HEK293 (cell line): ENCODE results near the gene SH3BP5.
A peak's percentile ranks its signal among the peaks of the same experiment; 100 is the strongest.

Experiments
- CTCF ChIA-PET: fragments of 350-600 bp; formaldehyde crosslinking; extraction: SDS; loops from one replicate; lab custom pipeline; 2021; ENCODE audit warnings: antibody characterized with exemption; lab: Yijun Ruan, JAX
- POLR2A ChIA-PET: fragments of 300-600 bp; formaldehyde crosslinking; extraction: SDS; loops from one replicate; lab custom pipeline; 2020; ENCODE audit warnings: antibody characterized with exemption, inconsistent platforms; lab: Yijun Ruan, JAX
- H3K27ac ChIP-seq: fragments of 200-500 bp; sonication (Bioruptor generic); 2 replicates; pipeline ENCODE4 v1.5.1; 2014; ENCODE audit warnings: low read depth, low read length, control low read depth, inconsistent platforms; ENCODE audit errors: extremely low read depth
- H3K36me3 ChIP-seq, 2 experiments: fragments of 200-500 bp in 1 of 2; sonication (Bioruptor generic) in 1 of 2; 1 replicate in 1 of 2; 2 replicates in 1 of 2; pipeline ENCODE4 v1.5.1; 2014 to 2017; ENCODE audit warnings: inconsistent platforms in 2 of 2, low read length in 2 of 2; ENCODE audit not compliant: control insufficient read depth in 2 of 2, insufficient read depth in 1 of 2
- H3K4me1 ChIP-seq: fragments of 200-500 bp; sonication (Bioruptor generic); 2 replicates; pipeline ENCODE4 v1.5.1; 2014; ENCODE audit warnings: mild to moderate bottlenecking, low read length, inconsistent platforms; ENCODE audit not compliant: control insufficient read depth, insufficient read depth
- H3K4me3 ChIP-seq: 2 replicates; pipeline ENCODE4 v1.5.1; 2011; ENCODE audit warnings: low read depth, mild to moderate bottlenecking, control low read depth, low read length, moderate library complexity
- H3K9me3 ChIP-seq: fragments of 200-500 bp; sonication (Bioruptor generic); 2 replicates; pipeline ENCODE4 v1.5.1; 2014; ENCODE audit warnings: low read depth, low read length, inconsistent platforms; ENCODE audit not compliant: control insufficient read depth, insufficient read depth
- HOXA7 ChIP-seq: sonication (generic); formaldehyde crosslinking; IDR thresholded peaks from 2 replicates; pipeline ENCODE4 v1.8.1; 2022; ENCODE audit warnings: missing genetic modification reagents, borderline replicate concordance
- KLF1 ChIP-seq: fragments of 450-650 bp; formaldehyde crosslinking; IDR thresholded peaks from 2 replicates; pipeline ENCODE4 v1.5.1; 2016; ENCODE audit warnings: missing biosample characterization, missing genetic modification characterization
- PRDM1 ChIP-seq: fragments of 450-650 bp; formaldehyde crosslinking; IDR thresholded peaks from 2 replicates; pipeline ENCODE4; 2016; ENCODE audit warnings: missing biosample characterization, missing genetic modification characterization
- SCRT1 ChIP-seq: fragments of 450-650 bp; formaldehyde crosslinking; IDR thresholded peaks from 2 replicates; pipeline ENCODE4 v1.5.1; 2016; ENCODE audit warnings: missing biosample characterization, missing genetic modification characterization, borderline replicate concordance
- SCRT2 ChIP-seq: fragments of 450-650 bp; formaldehyde crosslinking; IDR thresholded peaks from 2 replicates; pipeline ENCODE4 v1.5.1; 2016; ENCODE audit warnings: missing biosample characterization, missing genetic modification characterization
- SETDB1 ChIP-seq: IDR thresholded peaks from one replicate; pipeline ENCODE4 v1.6.1; 2017; ENCODE audit warnings: mild to moderate bottlenecking, low read length, moderate library complexity, mixed read lengths; ENCODE audit not compliant: insufficient read length
- SP3 ChIP-seq: fragments of 450-650 bp; formaldehyde crosslinking; IDR thresholded peaks from 2 replicates; pipeline ENCODE4 v1.5.1; 2016; ENCODE audit warnings: missing biosample characterization, missing genetic modification characterization
- WT1 ChIP-seq: fragments of 450-650 bp; formaldehyde crosslinking; IDR thresholded peaks from 2 replicates; pipeline ENCODE4 v1.5.1; 2016; ENCODE audit warnings: missing biosample characterization, missing genetic modification characterization
- ZBTB20 ChIP-seq: fragments of 450-650 bp; formaldehyde crosslinking; IDR thresholded peaks from 2 replicates; pipeline ENCODE4 v1.5.1; 2016; ENCODE audit warnings: missing biosample characterization, missing genetic modification characterization
- ZBTB48 ChIP-seq: fragments of 450-650 bp; formaldehyde crosslinking; IDR thresholded peaks from 2 replicates; pipeline ENCODE4 v1.5.1; 2016; ENCODE audit warnings: missing biosample characterization, missing genetic modification characterization
- ZBTB8A ChIP-seq: fragments of 450-650 bp; formaldehyde crosslinking; IDR thresholded peaks from 2 replicates; pipeline ENCODE4 v1.5.1; 2016; ENCODE audit warnings: missing biosample characterization, missing genetic modification characterization
- ZIC2 ChIP-seq: fragments of 450-650 bp; formaldehyde crosslinking; IDR thresholded peaks from 2 replicates; pipeline ENCODE4 v1.5.1; 2016; ENCODE audit warnings: missing biosample characterization, missing genetic modification characterization
- ZNF114 ChIP-seq: fragments of 450-650 bp; formaldehyde crosslinking; IDR thresholded peaks from 2 replicates; pipeline ENCODE4 v1.5.0; 2017; ENCODE audit warnings: missing biosample characterization, missing genetic modification characterization
- ZNF140 ChIP-seq: fragments of 450-650 bp; formaldehyde crosslinking; IDR thresholded peaks from 2 replicates; pipeline ENCODE4 v1.5.1; 2016; ENCODE audit warnings: missing biosample characterization, missing genetic modification characterization
- ZNF169 ChIP-seq: fragments of 450-650 bp; formaldehyde crosslinking; IDR thresholded peaks from 2 replicates; pipeline ENCODE4 v1.5.1; 2016; ENCODE audit warnings: missing biosample characterization, missing genetic modification characterization
- ZNF292 ChIP-seq: fragments of 450-650 bp; formaldehyde crosslinking; IDR thresholded peaks from 2 replicates; pipeline ENCODE4 v1.5.1; 2016; ENCODE audit warnings: low read depth, missing biosample characterization, missing genetic modification characterization, borderline replicate concordance
- ZNF350 ChIP-seq: fragments of 450-650 bp; formaldehyde crosslinking; IDR thresholded peaks from 2 replicates; pipeline ENCODE4 v1.5.0; 2017; ENCODE audit warnings: missing biosample characterization, mild to moderate bottlenecking, missing genetic modification characterization
- ZNF404 ChIP-seq: fragments of 450-650 bp; formaldehyde crosslinking; IDR thresholded peaks from 2 replicates; pipeline ENCODE4 v1.5.1; 2017; ENCODE audit warnings: missing biosample characterization, missing genetic modification characterization
- ZNF426 ChIP-seq: fragments of 450-650 bp; formaldehyde crosslinking; IDR thresholded peaks from 2 replicates; pipeline ENCODE4 v1.5.1; 2017; ENCODE audit warnings: missing biosample characterization, missing genetic modification characterization, mild to moderate bottlenecking, inconsistent platforms, moderate library complexity
- ZNF514 ChIP-seq: fragments of 450-650 bp; formaldehyde crosslinking; IDR thresholded peaks from 2 replicates; pipeline ENCODE4 v1.5.1; 2016; ENCODE audit warnings: missing biosample characterization, missing genetic modification characterization
- ZNF529 ChIP-seq: fragments of 450-650 bp; formaldehyde crosslinking; IDR thresholded peaks from 2 replicates; pipeline ENCODE4 v1.5.1; 2017; ENCODE audit warnings: missing genetic modification characterization, missing biosample characterization; ENCODE audit not compliant: insufficient replicate concordance
- ZNF558 ChIP-seq: fragments of 450-650 bp; formaldehyde crosslinking; IDR thresholded peaks from 2 replicates; pipeline ENCODE4 v1.5.1; 2016; ENCODE audit warnings: missing biosample characterization, missing genetic modification characterization
- ZNF561 ChIP-seq: fragments of 450-650 bp; IDR thresholded peaks from 2 replicates; pipeline ENCODE4 v1.5.1; 2018; ENCODE audit warnings: missing biosample characterization, missing genetic modification characterization, borderline replicate concordance
- ZNF600 ChIP-seq: fragments of 450-650 bp; formaldehyde crosslinking; IDR thresholded peaks from 2 replicates; pipeline ENCODE4 v1.5.1; 2016; ENCODE audit warnings: missing biosample characterization, missing genetic modification characterization
- ZNF658 ChIP-seq: fragments of 450-650 bp; formaldehyde crosslinking; IDR thresholded peaks from 2 replicates; pipeline ENCODE4; 2016; ENCODE audit warnings: missing biosample characterization, missing genetic modification characterization
- ZNF670 ChIP-seq: fragments of 450-650 bp; formaldehyde crosslinking; IDR thresholded peaks from 2 replicates; pipeline ENCODE4 v1.5.1; 2016; ENCODE audit warnings: missing biosample characterization, missing genetic modification characterization, low read depth
- ZNF707 ChIP-seq: fragments of 450-650 bp; formaldehyde crosslinking; IDR thresholded peaks from 2 replicates; pipeline ENCODE4 v1.5.1; 2016; ENCODE audit warnings: missing biosample characterization, missing genetic modification characterization
- ZNF747 ChIP-seq: fragments of 450-650 bp; formaldehyde crosslinking; IDR thresholded peaks from 2 replicates; pipeline ENCODE4 v1.5.1; 2016; ENCODE audit warnings: missing biosample characterization, missing genetic modification characterization
- ZNF785 ChIP-seq: fragments of 450-650 bp; formaldehyde crosslinking; IDR thresholded peaks from 2 replicates; pipeline ENCODE4 v1.5.1; 2016; ENCODE audit warnings: missing biosample characterization, missing genetic modification characterization
- ZNF837 ChIP-seq: fragments of 450-650 bp; formaldehyde crosslinking; IDR thresholded peaks from 2 replicates; pipeline ENCODE4 v1.5.1; 2016; ENCODE audit warnings: missing biosample characterization, missing genetic modification characterization
- TF ChIP-seq, protein P1 (sequence below): fragments of 450-650 bp; formaldehyde crosslinking; IDR thresholded peaks from 2 replicates; pipeline ENCODE4 v1.5.1; 2017; ENCODE audit warnings: missing biosample characterization, missing genetic modification characterization
- TF ChIP-seq, protein P2 (sequence below): fragments of 450-650 bp; formaldehyde crosslinking; IDR thresholded peaks from 2 replicates; pipeline ENCODE4 v1.5.1; 2016; ENCODE audit warnings: missing biosample characterization, missing genetic modification characterization

SH3BP5 gene

DNA sequence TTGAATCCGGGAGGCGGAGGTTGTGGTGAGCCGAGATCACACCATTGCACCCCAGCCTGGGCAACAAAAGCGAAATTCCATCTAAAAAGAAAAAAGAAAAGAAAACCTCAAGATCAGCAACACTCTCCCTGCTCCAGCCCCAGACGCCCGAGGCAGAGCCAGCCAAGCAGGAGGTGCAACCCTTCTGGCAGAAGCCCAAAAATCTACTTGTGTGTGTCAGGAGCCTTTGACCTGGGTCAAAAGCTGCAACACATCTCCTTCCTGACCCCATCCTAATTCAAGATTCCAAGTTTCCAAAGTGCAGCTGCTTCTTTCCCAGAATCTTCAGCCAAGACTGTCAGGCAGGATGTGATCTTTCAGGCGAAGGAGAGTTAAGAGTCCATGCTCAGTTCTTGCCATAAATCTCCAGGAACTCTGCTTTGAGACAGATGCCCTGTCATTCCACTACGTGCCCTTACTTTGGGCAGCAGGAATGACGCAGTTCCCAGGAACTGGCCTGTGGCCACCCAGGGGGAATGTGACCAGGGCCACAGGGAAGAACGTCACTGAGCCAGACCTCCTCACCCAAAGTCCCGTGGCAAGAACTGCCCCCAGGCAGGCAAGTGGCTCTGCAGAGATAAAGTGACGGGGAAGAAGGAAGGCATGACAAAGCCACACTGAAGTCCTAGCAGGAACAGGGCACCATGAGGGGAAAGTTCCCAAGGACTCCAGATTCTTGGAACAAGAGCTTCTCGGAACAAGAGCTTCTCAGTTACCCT, 39.4 kb downstream of the SH3BP5 start:
- no peak overlapping the region for H3K27ac ChIP-seq
- ChIA-PET POLR2A (no interaction called here), CTCF (interaction anchor here (1.2 to 1.3 kb wide), 2 partner anchors 15 to 25 kb away, joined by 3 to 7 read pairs; no protein-coding TSS in a partner anchor)
- H3K9me3 ChIP-seq: no peaks in the 10 kb centered on the region
- no peaks in the 10 kb centered on the region for H3K36me3 ChIP-seq
- no peak for TF ChIP-seq KLF1 (tag by site-specific recombination)
- TF ChIP-seq ZNF114 (tag by site-specific recombination): no peak
- TF ChIP-seq ZNF561 (tag by site-specific recombination): no peak
- no peak for TF ChIP-seq ZNF514
- TF ChIP-seq PRDM1: no peak
- no peak for TF ChIP-seq ZBTB8A (tag by site-specific recombination)
- TF ChIP-seq ZNF658: no peak
- TF ChIP-seq, protein P1, sequence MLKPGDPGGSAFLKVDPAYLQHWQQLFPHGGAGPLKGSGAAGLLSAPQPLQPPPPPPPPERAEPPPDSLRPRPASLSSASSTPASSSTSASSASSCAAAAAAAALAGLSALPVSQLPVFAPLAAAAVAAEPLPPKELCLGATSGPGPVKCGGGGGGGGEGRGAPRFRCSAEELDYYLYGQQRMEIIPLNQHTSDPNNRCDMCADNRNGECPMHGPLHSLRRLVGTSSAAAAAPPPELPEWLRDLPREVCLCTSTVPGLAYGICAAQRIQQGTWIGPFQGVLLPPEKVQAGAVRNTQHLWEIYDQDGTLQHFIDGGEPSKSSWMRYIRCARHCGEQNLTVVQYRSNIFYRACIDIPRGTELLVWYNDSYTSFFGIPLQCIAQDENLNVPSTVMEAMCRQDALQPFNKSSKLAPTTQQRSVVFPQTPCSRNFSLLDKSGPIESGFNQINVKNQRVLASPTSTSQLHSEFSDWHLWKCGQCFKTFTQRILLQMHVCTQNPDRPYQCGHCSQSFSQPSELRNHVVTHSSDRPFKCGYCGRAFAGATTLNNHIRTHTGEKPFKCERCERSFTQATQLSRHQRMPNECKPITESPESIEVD: no peak
- TF ChIP-seq ZNF747 (tag by site-specific recombination): no peak
- no peak for TF ChIP-seq SETDB1
- TF ChIP-seq ZNF558 (tag by site-specific recombination): no peak
- no peak for TF ChIP-seq ZNF140 (tag by site-specific recombination)
- no peak for TF ChIP-seq ZNF707 (tag by site-specific recombination)
- TF ChIP-seq ZNF529: no peak
- peaks cover 5% of the 10 kb centered on the region for H3K4me1 ChIP-seq
- no peak overlapping the region for H3K4me3 ChIP-seq

DNA sequence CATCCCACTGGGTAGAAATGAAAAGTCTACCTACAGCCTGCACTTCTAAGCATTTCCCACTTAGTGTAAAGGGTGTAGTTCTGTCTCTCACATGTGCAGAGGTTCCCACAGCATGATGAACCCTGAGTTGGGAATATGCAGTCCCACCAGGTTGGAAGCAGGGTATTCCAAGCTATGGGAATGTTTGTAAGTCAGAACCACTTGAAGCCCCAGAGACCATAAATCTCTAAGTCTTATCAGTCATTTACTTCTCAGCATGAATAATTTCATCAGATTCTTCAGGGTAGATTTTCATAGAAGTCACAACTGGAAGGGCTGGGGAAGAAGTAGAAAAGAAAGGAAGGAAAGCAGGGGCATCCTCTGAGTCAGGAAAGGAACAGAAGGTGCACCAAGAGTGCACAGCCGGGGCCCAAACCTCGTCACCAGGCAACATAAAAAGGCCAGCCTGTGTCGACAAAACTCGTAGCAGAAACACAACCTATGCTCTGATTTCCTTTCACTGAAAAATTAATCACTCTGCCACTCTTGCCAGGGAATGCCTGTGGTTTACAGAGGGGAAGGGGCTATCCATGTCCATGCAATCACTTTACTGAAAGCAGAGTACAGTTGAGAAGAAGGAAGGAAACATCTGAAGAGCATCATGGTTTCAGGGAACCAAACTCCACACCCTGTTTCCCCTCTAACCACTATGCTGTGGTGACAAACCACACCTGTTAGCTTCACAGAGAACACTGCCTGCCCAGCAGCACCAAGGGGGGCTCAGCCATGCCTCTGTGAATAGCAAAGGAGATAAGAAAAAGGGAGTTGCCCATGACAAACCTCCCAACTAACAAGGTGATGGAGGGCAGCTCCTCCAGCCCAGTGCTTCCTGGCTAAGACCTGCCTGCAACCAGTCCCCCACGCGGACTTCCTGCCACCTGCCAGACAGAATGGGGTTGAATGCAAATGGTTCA, 40.5 kb downstream of the SH3BP5 start:
- CTCF ChIA-PET: interaction anchor here (0.6 to 1.3 kb wide), 3 partner anchors 16 to 243 kb away, joined by 3 to 7 read pairs (median 4); no protein-coding TSS in a partner anchor
- POLR2A ChIA-PET: interaction anchor here (0.6 kb wide), 1 partner anchor 13 kb away, joined by 3 read pairs; no protein-coding TSS in a partner anchor
- H3K36me3 ChIP-seq: no peaks in the 10 kb centered on the region
- H3K4me3 ChIP-seq: no peak overlapping the region
- H3K4me1 ChIP-seq: peaks cover 5% of the 10 kb centered on the region
- H3K9me3 ChIP-seq: no peaks in the 10 kb centered on the region
- H3K27ac ChIP-seq: no peak overlapping the region
- no peak for TF ChIP-seq HOXA7 (CRISPR knock-in tag)
- no peak for TF ChIP-seq ZNF670 (tag by site-specific recombination)
- TF ChIP-seq ZNF837 (tag by site-specific recombination): no peak
- no peak for TF ChIP-seq ZNF785 (tag by site-specific recombination)
- peak; percentile 40; the same call in 1 of the 2 replicates for TF ChIP-seq KLF1 (tag by site-specific recombination)
- TF ChIP-seq, protein P2, sequence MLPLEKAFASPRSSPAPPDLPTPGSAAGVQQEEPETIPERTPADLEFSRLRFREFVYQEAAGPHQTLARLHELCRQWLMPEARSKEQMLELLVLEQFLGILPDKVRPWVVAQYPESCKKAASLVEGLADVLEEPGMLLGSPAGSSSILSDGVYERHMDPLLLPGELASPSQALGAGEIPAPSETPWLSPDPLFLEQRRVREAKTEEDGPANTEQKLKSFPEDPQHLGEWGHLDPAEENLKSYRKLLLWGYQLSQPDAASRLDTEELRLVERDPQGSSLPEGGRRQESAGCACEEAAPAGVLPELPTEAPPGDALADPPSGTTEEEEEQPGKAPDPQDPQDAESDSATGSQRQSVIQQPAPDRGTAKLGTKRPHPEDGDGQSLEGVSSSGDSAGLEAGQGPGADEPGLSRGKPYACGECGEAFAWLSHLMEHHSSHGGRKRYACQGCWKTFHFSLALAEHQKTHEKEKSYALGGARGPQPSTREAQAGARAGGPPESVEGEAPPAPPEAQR (tag by site-specific recombination): no peak
- no peak for TF ChIP-seq SP3
- no peak for TF ChIP-seq ZNF292
- no peak for TF ChIP-seq ZNF426 (tag by site-specific recombination)
- 0 out of 2 replicates have a peak, but pooled peaks have one; percentile 12 for TF ChIP-seq ZBTB20 (tag by site-specific recombination)
- no peak for TF ChIP-seq ZNF169 (tag by site-specific recombination)
- peak; percentile 89 for TF ChIP-seq WT1 (tag by site-specific recombination)
- TF ChIP-seq ZNF600 (tag by site-specific recombination): peak; percentile 33; the same call in 1 of the 2 replicates
- no peak for TF ChIP-seq ZBTB48
- peak; percentile 43; the same call in 1 of the 2 replicates for TF ChIP-seq SCRT1 (tag by site-specific recombination)
- no peak for TF ChIP-seq ZNF350 (tag by site-specific recombination)
- peak; percentile 64; the same call in 1 of the 2 replicates for TF ChIP-seq SCRT2
- no peak for TF ChIP-seq ZNF404 (tag by site-specific recombination)
- TF ChIP-seq ZIC2 (tag by site-specific recombination): peak; percentile 45
